ENCODE data around the gene KRTAP10-12.

Gene KRTAP10-12

DNA sequence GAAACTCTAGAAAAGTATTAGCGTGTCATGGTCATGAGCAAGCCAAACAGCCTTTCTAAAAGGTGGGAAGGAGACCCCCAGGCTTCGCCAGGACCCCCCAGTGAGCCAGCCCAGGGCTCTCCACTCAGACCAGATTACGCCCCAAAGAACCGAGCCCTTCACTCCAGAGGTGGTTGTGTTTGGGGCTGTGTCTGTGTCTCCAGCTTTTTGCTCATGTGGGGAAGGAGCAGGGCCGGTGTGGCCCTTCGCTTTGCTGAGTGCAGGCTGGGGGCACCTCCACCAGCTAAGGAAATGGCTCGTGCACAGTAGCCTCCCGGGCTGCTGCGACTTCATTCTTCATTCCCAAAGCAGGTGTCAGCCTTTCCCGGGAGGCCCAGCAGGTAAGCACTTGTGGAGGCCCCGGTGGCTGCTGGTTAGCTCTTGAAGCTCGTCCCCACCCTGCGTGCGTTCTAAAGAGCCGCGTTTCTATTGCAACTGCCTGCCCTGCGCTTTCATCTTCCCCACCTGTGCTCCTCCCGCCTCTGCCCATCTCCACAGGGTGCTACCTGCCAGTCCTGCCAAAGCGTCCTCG, 13.9 kb downstream of the KRTAP10-12 start:
- no peak for DNase-seq (ENCODE audit: low read depth)
- TF ChIP-seq CTCF (IDR thresholded peaks at IDR 0.05; ENCODE audit: low read depth, low read length, missing control alignments): no peak
- H3K4me3 ChIP-seq (ENCODE audit: low read depth, low read length): no peak overlapping the region

DNA sequence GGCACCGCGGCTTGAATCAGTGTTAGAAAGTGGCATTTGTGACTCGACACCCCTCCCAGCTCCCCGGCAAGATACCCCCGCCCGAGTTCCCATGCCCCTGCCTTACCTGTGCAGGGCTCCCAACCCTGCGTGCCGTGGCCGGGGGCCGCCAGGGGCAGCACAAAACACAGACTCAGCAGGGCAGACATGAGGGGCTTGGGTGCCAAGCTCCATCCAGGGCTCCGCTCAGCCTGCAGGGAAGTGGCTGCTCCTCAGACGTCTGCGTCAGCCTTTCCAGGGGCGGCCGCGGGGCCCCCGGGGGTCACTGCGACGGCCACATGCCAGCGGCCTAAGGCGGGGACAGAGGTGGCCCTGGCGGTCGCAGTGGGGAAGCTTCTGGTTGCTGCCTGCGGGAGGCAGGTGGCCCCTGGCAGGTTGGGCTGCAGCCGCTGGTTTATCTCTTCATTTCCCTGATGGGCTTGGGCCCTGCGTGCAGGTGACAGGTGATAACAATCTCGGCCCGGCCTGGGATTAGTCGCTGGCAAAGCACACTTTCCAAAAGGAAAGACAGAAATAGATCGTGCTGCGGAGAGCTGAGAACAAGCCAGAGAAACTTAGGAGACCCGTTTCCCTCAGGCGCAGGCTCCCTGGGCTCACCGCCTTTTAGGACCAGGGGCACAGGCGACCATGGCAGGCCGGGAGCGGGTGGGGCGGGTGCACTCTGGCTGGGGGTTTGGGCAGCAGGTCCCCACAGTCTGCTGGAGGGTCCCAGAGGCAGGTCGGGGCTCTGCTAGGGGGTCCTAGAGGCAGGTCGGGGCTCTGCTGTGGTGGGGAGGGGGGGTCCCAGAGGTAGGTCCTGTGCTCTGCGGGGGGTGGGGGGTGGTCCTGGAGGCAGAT, 14.6 kb downstream of the KRTAP10-12 start, which contains the start of gene TSPEAR:
TSS of gene TSPEAR (minus strand) at position 246 of the 876 bp plus-strand sequence. CDS start at position 188, 58 bp downstream.
- DNase-seq (ENCODE audit: low read depth): no peak

DNA sequence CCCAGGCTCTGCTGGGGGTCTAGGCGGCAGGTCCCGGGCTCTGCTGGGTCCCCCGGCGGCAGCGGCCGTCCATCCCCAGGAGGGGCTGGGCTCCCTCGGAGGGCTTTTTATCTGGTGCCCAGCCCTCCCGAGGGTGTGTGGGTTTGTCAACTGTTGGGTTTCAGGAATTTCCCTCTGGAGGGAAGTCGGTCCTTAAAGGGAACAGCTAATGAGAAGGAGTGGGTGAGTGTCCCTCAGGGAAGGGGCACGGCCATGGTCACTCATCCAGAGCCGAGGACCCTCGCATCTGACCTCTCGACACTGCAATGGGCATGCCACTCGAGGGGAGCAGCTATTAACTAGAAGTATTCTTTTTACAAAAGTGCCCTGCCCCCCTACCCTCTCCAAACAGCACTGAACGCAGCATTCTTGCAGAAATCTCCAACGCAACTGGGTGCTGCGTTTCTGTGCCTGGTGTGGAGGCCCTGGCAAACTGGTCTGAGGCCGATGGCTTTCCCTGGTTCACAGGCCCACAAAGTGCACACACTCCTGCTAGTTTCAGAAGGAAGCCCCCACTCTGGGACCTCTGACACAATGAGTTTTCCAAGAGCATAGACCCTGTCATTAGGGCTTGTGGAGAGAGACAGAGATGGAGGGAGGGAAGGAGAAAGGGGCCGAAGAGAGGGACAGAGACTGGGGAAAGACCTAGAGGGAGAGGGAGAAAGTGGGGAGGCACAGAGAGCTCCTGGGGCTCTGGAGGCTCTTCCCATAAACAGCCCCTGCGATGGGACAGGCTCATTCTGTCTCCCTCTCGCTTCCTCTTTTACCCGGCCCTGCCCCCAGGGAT, 15.4 kb downstream of the KRTAP10-12 start:
- H3K4me3 ChIP-seq (ENCODE audit: low read depth, low read length): no peak overlapping the region
- DNase-seq (ENCODE audit: low read depth): no peak
- TF ChIP-seq CTCF (IDR thresholded peaks at IDR 0.05; ENCODE audit: low read depth, low read length, missing control alignments): no peak

More for the DNA sequence above, 14.6 kb downstream of the KRTAP10-12 start, which contains the start of gene TSPEAR:
- H3K4me3 ChIP-seq (ENCODE audit: low read depth, low read length): no peak within 1 kb of the TSS
- no peak for TF ChIP-seq CTCF (IDR thresholded peaks at IDR 0.05; ENCODE audit: low read depth, low read length, missing control alignments)

DNA sequence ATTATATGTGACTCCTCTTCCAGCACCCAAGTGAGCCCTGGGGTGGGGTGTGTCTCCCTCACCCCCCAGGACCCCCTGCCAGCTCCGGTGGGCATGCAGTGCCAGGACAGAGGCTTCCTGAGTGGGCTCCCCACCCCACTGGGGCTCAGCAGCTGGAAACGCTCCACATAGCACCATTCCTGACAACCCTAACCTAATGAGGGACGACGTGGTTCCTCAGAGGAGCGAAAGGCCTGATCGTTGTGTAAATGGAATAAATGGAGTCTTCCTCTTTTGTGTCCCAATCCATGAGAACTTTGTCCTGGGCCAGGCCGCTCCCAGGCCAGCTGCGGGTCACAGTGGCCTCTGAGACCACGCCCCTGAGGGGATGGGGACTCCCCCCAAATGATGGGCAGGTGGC, 16.2 kb downstream of the KRTAP10-12 start:
- no peak for TF ChIP-seq CTCF (IDR thresholded peaks at IDR 0.05; ENCODE audit: low read depth, low read length, missing control alignments)
- H3K4me3 ChIP-seq (ENCODE audit: low read depth, low read length): no peak overlapping the region
- DNase-seq (ENCODE audit: low read depth): no peak

- no peak for DNase-seq (ENCODE audit: low read depth)
- H3K4me3 ChIP-seq (ENCODE audit: low read depth, low read length): no peak overlapping the region
- no peak for TF ChIP-seq CTCF (IDR thresholded peaks at IDR 0.05; ENCODE audit: low read depth, low read length, missing control alignments)
These were observed 16.9 kb downstream of the KRTAP10-12 start for GRCh38 chr21:44713846-44714245.

GRCh38 chr21:44714905-44715304, 17.9 kb downstream of the KRTAP10-12 start:
- no peak overlapping the region for H3K4me3 ChIP-seq (ENCODE audit: low read depth, low read length)
- DNase-seq (ENCODE audit: low read depth): no peak
- TF ChIP-seq CTCF (IDR thresholded peaks at IDR 0.05; ENCODE audit: low read depth, low read length, missing control alignments): no peak

Measured in GM12864 (cell line).